ENCODE data around the gene TBC1D22A. TPM values are rescaled to one million over a fixed set of nuclear protein-coding genes. Genes with fewer than 3 reads are reported as not detected.

TBC1D22A gene
- total RNA-seq, 6 donors from 2014 or later = 27.1 to 48.2 (median 35.3) TPM

DNA sequence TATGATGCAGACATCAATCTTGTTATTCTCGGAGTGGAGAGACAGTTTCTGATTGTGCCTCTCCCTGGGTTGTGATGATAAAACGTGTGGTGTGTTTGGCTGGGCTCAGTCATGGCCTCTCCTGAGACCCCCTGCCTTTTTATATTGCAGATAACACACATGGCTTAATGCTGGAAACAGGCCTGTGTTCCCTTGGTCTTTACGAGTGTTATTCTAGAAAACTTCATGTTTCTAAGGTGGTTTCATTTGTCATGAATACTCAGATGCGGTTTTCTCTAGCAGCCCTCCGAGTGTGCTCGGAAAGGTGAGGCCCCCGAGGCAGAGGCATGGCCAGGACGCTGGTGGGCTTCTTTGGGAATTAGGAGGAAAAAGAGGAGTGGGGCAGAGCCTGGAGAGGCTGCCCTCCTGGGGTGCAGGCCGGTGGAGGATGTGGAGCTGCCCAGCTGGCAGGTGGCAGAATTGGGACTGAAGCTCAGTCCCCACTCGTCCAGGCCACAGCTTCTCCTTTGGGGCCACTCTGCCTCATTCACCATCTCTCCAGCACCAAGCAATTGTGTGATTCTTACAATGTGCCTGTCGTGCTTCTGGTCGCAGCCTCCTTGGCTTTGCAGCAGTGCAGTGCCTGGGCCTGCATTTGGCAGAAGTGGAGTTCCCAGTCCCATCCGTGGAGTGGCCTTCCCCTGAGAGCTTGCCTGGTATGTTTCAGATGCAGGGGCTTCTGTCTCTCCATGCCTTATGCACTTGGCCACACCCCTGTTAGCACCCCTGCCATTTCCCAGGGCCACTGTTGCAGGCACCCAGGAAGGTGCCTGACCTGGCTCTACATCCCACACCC, 309.6 kb downstream of the TBC1D22A start:
- Histone ChIP-seq H3K36me3 (no peaks in the 10 kb centered on the region), H3K27ac (no peak overlapping the region), H3K4me3 (no peak overlapping the region), H3K4me1 (no peaks in the 10 kb centered on the region), H3K9me3 (peaks cover 0 to 9% (median 4%) of the 10 kb centered on the region in 4 donors), H3K27me3 (no peaks in the 10 kb centered on the region)
- TF ChIP-seq, protein P1, sequence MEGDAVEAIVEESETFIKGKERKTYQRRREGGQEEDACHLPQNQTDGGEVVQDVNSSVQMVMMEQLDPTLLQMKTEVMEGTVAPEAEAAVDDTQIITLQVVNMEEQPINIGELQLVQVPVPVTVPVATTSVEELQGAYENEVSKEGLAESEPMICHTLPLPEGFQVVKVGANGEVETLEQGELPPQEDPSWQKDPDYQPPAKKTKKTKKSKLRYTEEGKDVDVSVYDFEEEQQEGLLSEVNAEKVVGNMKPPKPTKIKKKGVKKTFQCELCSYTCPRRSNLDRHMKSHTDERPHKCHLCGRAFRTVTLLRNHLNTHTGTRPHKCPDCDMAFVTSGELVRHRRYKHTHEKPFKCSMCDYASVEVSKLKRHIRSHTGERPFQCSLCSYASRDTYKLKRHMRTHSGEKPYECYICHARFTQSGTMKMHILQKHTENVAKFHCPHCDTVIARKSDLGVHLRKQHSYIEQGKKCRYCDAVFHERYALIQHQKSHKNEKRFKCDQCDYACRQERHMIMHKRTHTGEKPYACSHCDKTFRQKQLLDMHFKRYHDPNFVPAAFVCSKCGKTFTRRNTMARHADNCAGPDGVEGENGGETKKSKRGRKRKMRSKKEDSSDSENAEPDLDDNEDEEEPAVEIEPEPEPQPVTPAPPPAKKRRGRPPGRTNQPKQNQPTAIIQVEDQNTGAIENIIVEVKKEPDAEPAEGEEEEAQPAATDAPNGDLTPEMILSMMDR (IDR thresholded peaks at IDR 0.05) = no peak
- TF ChIP-seq POLR2A (IDR thresholded peaks at IDR 0.05) (no peak), EP300 (IDR thresholded peaks at IDR 0.05) (no peak), POLR2AphosphoS5 (IDR thresholded peaks at IDR 0.05) (no peak)
- WGBS, 2 donors = 83 to 85% methylated on average over 13 of the region's 13 CpGs
- DNase-seq = peak in 1 of 2 donors; percentile 36
- ATAC-seq (ENCODE audit: low FRiP score in 2 of 2) = no peak

DNA sequence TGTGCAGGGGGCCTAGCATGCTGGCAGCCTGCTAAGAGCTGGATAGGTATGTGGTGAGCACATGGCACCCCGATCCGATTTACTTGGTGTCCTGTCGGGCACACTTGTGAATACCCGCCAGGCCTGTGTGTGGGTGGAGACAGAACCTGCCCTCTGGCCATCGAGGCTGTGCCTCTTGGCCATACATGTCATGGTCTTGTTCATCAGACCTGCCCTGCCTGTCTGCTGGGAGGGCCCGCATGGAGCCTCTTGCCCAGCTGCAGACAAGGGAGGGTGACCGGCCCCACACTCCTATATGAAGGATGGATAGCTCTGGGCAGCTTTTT, 310.2 kb downstream of the TBC1D22A start:
- 94 to 97% methylated on average over 3 to 6 of the region's 7 CpGs for WGBS, 2 donors

GRCh38 chr22:47073075-47073474, 310.6 kb downstream of the TBC1D22A start:
- WGBS, 2 donors = 95 to 96% methylated on average over 7 of the region's 7 CpGs
- Histone ChIP-seq H3K9me3 (peaks cover 0 to 9% (median 4%) of the 10 kb centered on the region in 4 donors), H3K4me1 (no peaks in the 10 kb centered on the region), H3K27ac (no peak overlapping the region), H3K27me3 (no peaks in the 10 kb centered on the region), H3K36me3 (no peaks in the 10 kb centered on the region), H3K4me3 (no peak overlapping the region)
- TF ChIP-seq POLR2A (IDR thresholded peaks at IDR 0.05) = no peak
- TF ChIP-seq POLR2AphosphoS5 (IDR thresholded peaks at IDR 0.05) = no peak
- TF ChIP-seq EP300 (IDR thresholded peaks at IDR 0.05) = no peak
- TF ChIP-seq, protein P1 (IDR thresholded peaks at IDR 0.05) = no peak
- DNase-seq (no peak), ATAC-seq (ENCODE audit: low FRiP score in 2 of 2) (no peak)

More for the DNA sequence above, 310.2 kb downstream of the TBC1D22A start:
- peaks cover 0 to 9% (median 4%) of the 10 kb centered on the region in 4 donors for H3K9me3 ChIP-seq
- no peaks in the 10 kb centered on the region for H3K36me3 ChIP-seq
- ATAC-seq (ENCODE audit: low FRiP score in 2 of 2) (no peak), DNase-seq (no peak)
- H3K27me3 ChIP-seq = no peaks in the 10 kb centered on the region
- TF ChIP-seq, protein P1 (IDR thresholded peaks at IDR 0.05) = no peak
- TF ChIP-seq POLR2AphosphoS5 (IDR thresholded peaks at IDR 0.05) (no peak), POLR2A (IDR thresholded peaks at IDR 0.05) (no peak), EP300 (IDR thresholded peaks at IDR 0.05) (no peak)
- H3K4me1 ChIP-seq = no peaks in the 10 kb centered on the region
- H3K4me3 ChIP-seq = no peak overlapping the region
- H3K27ac ChIP-seq = no peak overlapping the region

DNA sequence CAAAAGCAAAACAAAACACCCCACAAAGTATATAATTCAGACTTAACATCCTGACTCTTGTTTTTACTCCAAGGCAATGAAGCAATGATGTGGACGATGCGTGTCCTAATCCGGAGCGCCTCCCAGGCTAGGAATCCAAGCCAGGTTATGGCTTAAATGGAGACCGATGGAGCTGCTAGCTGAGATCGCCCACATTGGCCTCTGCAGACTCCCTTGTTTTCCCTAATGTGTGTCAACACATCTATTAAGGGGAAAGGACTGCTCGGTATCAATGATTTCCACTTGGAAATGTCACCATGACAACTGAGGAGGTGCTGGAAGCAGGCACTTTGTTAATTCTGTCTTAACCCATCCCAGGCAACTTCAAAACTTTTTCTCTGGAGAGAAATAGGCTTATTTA, 311.7 kb downstream of the TBC1D22A start:
- TF ChIP-seq EP300 (IDR thresholded peaks at IDR 0.05) (no peak), POLR2AphosphoS5 (IDR thresholded peaks at IDR 0.05) (no peak), POLR2A (IDR thresholded peaks at IDR 0.05) (no peak)
- TF ChIP-seq, protein P1 (IDR thresholded peaks at IDR 0.05) = no peak
- H3K4me1 ChIP-seq = no peaks in the 10 kb centered on the region
- peaks cover 0 to 9% (median 4%) of the 10 kb centered on the region in 4 donors for H3K9me3 ChIP-seq
- H3K27me3 ChIP-seq = no peaks in the 10 kb centered on the region
- no peak overlapping the region for H3K4me3 ChIP-seq
- ATAC-seq (ENCODE audit: low FRiP score in 2 of 2) (no peak), DNase-seq (no peak)
- no peak overlapping the region for H3K27ac ChIP-seq
- H3K36me3 ChIP-seq = no peaks in the 10 kb centered on the region
- WGBS, 2 donors = 92 to 97% methylated on average over 7 of the region's 7 CpGs

GRCh38 chr22:47075568-47075967, 313.1 kb downstream of the TBC1D22A start:
- peaks cover 0 to 9% (median 4%) of the 10 kb centered on the region in 4 donors for H3K9me3 ChIP-seq
- H3K4me3 ChIP-seq = no peak overlapping the region
- no peaks in the 10 kb centered on the region for H3K27me3 ChIP-seq
- DNase-seq (no peak), ATAC-seq (ENCODE audit: low FRiP score in 2 of 2) (no peak)
- no peaks in the 10 kb centered on the region for H3K36me3 ChIP-seq
- no peaks in the 10 kb centered on the region for H3K4me1 ChIP-seq
- no peak overlapping the region for H3K27ac ChIP-seq
- no peak for TF ChIP-seq POLR2AphosphoS5 (IDR thresholded peaks at IDR 0.05)
- TF ChIP-seq, protein P1 (IDR thresholded peaks at IDR 0.05) = no peak
- no peak for TF ChIP-seq EP300 (IDR thresholded peaks at IDR 0.05)
- no peak for TF ChIP-seq POLR2A (IDR thresholded peaks at IDR 0.05)

All from upper lobe of left lung (tissue), 6 donors.